Fibroblast of mammary gland (primary cell): ENCODE measurements around the gene ALPG.
"Not testable (repeated sequence)": the region's sequence is repeated elsewhere in the genome, so short reads cannot be mapped to it uniquely, and the experiment has no call there.

Experiments used
- DNase-seq: peaks from one replicate; pipeline ENCODE4 v3.0.0-alpha.2; 2010; ENCODE audit warnings: low read depth
- H3K4me3 ChIP-seq: 2 replicates; pipeline ENCODE4 v1.5.1; 2011; ENCODE audit warnings: low read depth, mild to moderate bottlenecking, low read length, moderate library complexity; ENCODE audit not compliant: control insufficient read depth
- CTCF ChIP-seq: conservative IDR thresholded peaks from 2 replicates; pipeline ENCODE4 v1.5.1; 2011; ENCODE audit warnings: low read depth, low read length, inconsistent platforms; ENCODE audit not compliant: control insufficient read depth, insufficient read depth

The ALPG gene

GRCh38 chr2:232387451-232388171 lies 19.0 kb upstream of the ALPG start:
- DNase-seq = no peak
- TF ChIP-seq CTCF = no peak
- H3K4me3 ChIP-seq = no peak overlapping the region

- TF ChIP-seq CTCF = no peak
- H3K4me3 ChIP-seq = no peak overlapping the region
- no peak for DNase-seq
Observed at GRCh38 chr2:232388324-232388891, 18.2 kb upstream of the ALPG start.

GRCh38 chr2:232389327-232389726 lies 17.3 kb upstream of the ALPG start:
- H3K4me3 ChIP-seq = no peak overlapping the region
- no peak for DNase-seq
- no peak for TF ChIP-seq CTCF

GRCh38 chr2:232390661-232391060 lies 16.0 kb upstream of the ALPG start:
- DNase-seq = no peak
- no peak for TF ChIP-seq CTCF
- no peak overlapping the region for H3K4me3 ChIP-seq

- H3K4me3 ChIP-seq = no peak overlapping the region
- no peak for TF ChIP-seq CTCF
- no peak for DNase-seq
Observed at GRCh38 chr2:232393556-232393955, 13.1 kb upstream of the ALPG start.

- not testable (repeated sequence) for H3K4me3 ChIP-seq, DNase-seq
Observed at GRCh38 chr2:232394431-232394830, 12.2 kb upstream of the ALPG start.

- DNase-seq = no peak
- TF ChIP-seq CTCF = no peak
- H3K4me3 ChIP-seq = no peak overlapping the region
Observed at GRCh38 chr2:232395586-232395985, 11.1 kb upstream of the ALPG start.
